ENCODE measurements around the gene SNX1. TPM values are rescaled to one million over a fixed set of nuclear protein-coding genes. Genes with fewer than 3 reads are reported as not detected.
A peak's percentile ranks its signal among the peaks of the same experiment; 100 is the strongest.

The SNX1 gene
- total and polyA plus RNA-seq, 10 of the 15 experiments (the other 5 are each of a cell fraction or from before 2014, with no cell fraction given), result 17.8 to 115 (median 96.3) TPM

DNA sequence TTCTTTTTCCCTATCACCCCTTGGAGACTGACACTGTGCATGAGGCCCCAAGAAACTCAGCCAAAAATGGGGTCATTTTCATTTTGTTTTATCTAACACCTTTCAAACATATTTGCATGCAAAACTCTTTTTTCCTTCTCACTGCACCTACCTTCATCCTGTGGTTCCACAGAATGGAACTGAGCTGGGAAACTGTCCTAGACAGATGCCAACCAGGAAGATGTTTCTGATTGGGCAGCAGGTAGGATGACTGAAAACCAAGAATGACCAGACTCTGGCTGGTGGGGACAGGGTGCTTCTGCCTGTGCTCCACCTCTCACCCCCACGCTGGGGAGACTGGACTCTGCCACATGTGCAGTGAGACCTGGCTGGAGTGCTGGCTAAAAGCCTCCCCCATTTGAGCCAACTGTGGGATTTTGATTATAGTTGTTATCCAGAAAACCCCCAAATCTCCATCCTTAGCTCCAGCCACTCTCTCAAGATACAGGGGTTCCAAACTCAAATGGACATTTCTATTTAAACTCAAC is 61.9 kb downstream of the SNX1 start:
- Histone ChIP-seq H3K9me3 (replicated peaks; ENCODE audit: control insufficient read depth, insufficient read depth, low read length) (no peaks in the 10 kb centered on the region), H3K4me2 (ENCODE audit: control insufficient read depth, insufficient read depth) (peak overlapping the region; percentile 69; the same call in 1 of the 2 replicates), H3K9ac (ENCODE audit: control insufficient read depth, insufficient read depth, low read length) (no peak overlapping the region), H4K20me1 (ENCODE audit: control insufficient read depth, insufficient read depth) (peaks cover 18% of the 10 kb centered on the region), H3K27me3 (replicated peaks in 1 of 2; ENCODE audit: control insufficient read depth in 2 of 2, insufficient read depth in 2 of 2, low read length in 1 of 2) (no peaks in the 10 kb centered on the region), H2AFZ (ENCODE audit: control insufficient read depth, low read depth, low read length) (no peak overlapping the region), H3K36me3 (ENCODE audit: control insufficient read depth in 2 of 2, insufficient read depth in 2 of 2, low read length in 1 of 2) (peaks cover 34 to 37% of the 10 kb centered on the region in 2 experiments; a peak in 3 of 4 replicates), H3K79me2 (ENCODE audit: control insufficient read depth, insufficient read depth, low read length) (peaks cover 54% of the 10 kb centered on the region), H3K27ac (ENCODE audit: control insufficient read depth, insufficient read depth) (no peak overlapping the region), H3K4me1 (ENCODE audit: control insufficient read depth, insufficient read depth, low read length) (peaks cover 28% of the 10 kb centered on the region), H3K4me3 (no peak overlapping the region)
- SMC1A ChIA-PET (ENCODE audit: uncharacterized antibody, unreplicated experiment), result no interaction called here
- POLR2A ChIA-PET, result interaction anchor here (1.2 to 2.8 kb wide), 3 partner anchors 13 to 66 kb away, joined by 3 to 8 read pairs (median 8); no protein-coding TSS in a partner anchor
- no peak for DNase-seq (ENCODE audit: low read depth, low spot score)
- FAIRE-seq, result no peak
- CTCF ChIA-PET, result interaction anchor here (0.9 to 5.6 kb wide), 3 partner anchors 14 to 76 kb away, joined by 3 to 98 read pairs (median 3); no protein-coding TSS in a partner anchor
- 75% methylated on average over 1 of the region's 1 CpG for WGBS (ENCODE audit: insufficient coverage, insufficient replicate concordance, low lambda C conversion rate, missing lambda C conversion rate)
- intact Hi-C loops (cut with micrococcal nuclease; ENCODE audit: unreplicated experiment), result loop anchor here (10.0 kb wide), 1 partner anchor 683 kb away; no protein-coding TSS in a partner anchor
- in situ Hi-C loops (cut with MboI), result no loop called here
- no TSS peak for BruUV-seq (replicated peaks)
- ATAC-seq, result no peak
- RAD21 ChIA-PET (ENCODE audit: unreplicated experiment), result interaction anchor here (1.7 kb wide), 1 partner anchor 13 kb away, joined by 4 read pairs; no protein-coding TSS in a partner anchor
- no peak for TF ChIP-seq NFYA (IDR thresholded peaks at IDR 0.05; ENCODE audit: borderline replicate concordance, low read depth, low read length)
- TF ChIP-seq POLR2AphosphoS5 (IDR thresholded peaks at IDR 0.05; ENCODE audit: low read length), result peak; percentile 44; the same call in 1 of the 2 replicates
- TF ChIP-seq, protein P1, sequence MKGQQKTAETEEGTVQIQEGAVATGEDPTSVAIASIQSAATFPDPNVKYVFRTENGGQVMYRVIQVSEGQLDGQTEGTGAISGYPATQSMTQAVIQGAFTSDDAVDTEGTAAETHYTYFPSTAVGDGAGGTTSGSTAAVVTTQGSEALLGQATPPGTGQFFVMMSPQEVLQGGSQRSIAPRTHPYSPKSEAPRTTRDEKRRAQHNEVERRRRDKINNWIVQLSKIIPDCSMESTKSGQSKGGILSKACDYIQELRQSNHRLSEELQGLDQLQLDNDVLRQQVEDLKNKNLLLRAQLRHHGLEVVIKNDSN (IDR thresholded peaks at IDR 0.05; ENCODE audit: borderline replicate concordance, extremely low read length, insufficient read depth, low read depth, low read length), result no peak

Measured in GM12878 (cell line).